ENCODE measurements around the gene NOPCHAP1.

DNA sequence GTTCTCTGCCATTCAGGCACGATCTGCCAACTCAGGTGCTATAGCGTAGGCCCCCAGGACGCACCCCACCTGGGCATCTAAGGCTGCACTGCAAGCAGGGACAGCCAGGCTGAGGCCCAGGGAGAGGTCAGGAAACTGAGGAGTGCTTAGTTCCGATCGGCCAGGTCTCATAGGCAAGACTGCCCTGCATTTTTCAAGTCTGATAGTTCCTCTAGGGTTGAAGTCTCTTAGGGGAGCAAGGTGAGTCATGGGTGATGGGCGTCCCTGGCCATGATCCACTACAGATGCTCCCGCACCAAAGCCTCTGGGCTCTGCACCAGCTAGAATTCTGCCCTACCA, 13.2 kb downstream of the NOPCHAP1 start:
- TF ChIP-seq POLR2AphosphoS5 (IDR thresholded peaks at IDR 0.05; ENCODE audit: low read depth, low read length) (no peak), JUND (IDR thresholded peaks at IDR 0.05) (no peak), SP1 (IDR thresholded peaks at IDR 0.05; ENCODE audit: low read depth) (no peak), EGR1 (IDR thresholded peaks at IDR 0.05; ENCODE audit: low read depth) (no peak), SRF (IDR thresholded peaks at IDR 0.05; ENCODE audit: low read depth) (no peak)
- TF ChIP-seq, protein P1, sequence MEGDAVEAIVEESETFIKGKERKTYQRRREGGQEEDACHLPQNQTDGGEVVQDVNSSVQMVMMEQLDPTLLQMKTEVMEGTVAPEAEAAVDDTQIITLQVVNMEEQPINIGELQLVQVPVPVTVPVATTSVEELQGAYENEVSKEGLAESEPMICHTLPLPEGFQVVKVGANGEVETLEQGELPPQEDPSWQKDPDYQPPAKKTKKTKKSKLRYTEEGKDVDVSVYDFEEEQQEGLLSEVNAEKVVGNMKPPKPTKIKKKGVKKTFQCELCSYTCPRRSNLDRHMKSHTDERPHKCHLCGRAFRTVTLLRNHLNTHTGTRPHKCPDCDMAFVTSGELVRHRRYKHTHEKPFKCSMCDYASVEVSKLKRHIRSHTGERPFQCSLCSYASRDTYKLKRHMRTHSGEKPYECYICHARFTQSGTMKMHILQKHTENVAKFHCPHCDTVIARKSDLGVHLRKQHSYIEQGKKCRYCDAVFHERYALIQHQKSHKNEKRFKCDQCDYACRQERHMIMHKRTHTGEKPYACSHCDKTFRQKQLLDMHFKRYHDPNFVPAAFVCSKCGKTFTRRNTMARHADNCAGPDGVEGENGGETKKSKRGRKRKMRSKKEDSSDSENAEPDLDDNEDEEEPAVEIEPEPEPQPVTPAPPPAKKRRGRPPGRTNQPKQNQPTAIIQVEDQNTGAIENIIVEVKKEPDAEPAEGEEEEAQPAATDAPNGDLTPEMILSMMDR (IDR thresholded peaks at IDR 0.05 in 2 of 3, conservative IDR thresholded peaks at IDR 0.05 in 1 of 3; ENCODE audit: borderline replicate concordance in 1 of 3, insufficient read depth in 1 of 3, low read depth in 2 of 3, low read length in 2 of 3) = no peak
- TF ChIP-seq, protein P2, sequence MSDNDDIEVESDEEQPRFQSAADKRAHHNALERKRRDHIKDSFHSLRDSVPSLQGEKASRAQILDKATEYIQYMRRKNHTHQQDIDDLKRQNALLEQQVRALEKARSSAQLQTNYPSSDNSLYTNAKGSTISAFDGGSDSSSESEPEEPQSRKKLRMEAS (IDR thresholded peaks at IDR 0.05) = no peak
- TF ChIP-seq, protein P3, sequence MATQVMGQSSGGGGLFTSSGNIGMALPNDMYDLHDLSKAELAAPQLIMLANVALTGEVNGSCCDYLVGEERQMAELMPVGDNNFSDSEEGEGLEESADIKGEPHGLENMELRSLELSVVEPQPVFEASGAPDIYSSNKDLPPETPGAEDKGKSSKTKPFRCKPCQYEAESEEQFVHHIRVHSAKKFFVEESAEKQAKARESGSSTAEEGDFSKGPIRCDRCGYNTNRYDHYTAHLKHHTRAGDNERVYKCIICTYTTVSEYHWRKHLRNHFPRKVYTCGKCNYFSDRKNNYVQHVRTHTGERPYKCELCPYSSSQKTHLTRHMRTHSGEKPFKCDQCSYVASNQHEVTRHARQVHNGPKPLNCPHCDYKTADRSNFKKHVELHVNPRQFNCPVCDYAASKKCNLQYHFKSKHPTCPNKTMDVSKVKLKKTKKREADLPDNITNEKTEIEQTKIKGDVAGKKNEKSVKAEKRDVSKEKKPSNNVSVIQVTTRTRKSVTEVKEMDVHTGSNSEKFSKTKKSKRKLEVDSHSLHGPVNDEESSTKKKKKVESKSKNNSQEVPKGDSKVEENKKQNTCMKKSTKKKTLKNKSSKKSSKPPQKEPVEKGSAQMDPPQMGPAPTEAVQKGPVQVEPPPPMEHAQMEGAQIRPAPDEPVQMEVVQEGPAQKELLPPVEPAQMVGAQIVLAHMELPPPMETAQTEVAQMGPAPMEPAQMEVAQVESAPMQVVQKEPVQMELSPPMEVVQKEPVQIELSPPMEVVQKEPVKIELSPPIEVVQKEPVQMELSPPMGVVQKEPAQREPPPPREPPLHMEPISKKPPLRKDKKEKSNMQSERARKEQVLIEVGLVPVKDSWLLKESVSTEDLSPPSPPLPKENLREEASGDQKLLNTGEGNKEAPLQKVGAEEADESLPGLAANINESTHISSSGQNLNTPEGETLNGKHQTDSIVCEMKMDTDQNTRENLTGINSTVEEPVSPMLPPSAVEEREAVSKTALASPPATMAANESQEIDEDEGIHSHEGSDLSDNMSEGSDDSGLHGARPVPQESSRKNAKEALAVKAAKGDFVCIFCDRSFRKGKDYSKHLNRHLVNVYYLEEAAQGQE (IDR thresholded peaks at IDR 0.05; ENCODE audit: low read depth) = no peak
